T-helper 22 cell (primary cell): ENCODE measurements around the gene GFY.
"Not testable (repeated sequence)": the region's sequence is repeated elsewhere in the genome, so short reads cannot be mapped to it uniquely, and the experiment has no call there.

Experiments used
- DNase-seq: peaks from one replicate; pipeline ENCODE4 v3.0.0-alpha.2; 2020; ENCODE audit warnings: low read depth

GFY gene

GRCh38 chr19:49444100-49444700, 19.0 kb downstream of the GFY start:
- not testable (repeated sequence) for DNase-seq

DNA sequence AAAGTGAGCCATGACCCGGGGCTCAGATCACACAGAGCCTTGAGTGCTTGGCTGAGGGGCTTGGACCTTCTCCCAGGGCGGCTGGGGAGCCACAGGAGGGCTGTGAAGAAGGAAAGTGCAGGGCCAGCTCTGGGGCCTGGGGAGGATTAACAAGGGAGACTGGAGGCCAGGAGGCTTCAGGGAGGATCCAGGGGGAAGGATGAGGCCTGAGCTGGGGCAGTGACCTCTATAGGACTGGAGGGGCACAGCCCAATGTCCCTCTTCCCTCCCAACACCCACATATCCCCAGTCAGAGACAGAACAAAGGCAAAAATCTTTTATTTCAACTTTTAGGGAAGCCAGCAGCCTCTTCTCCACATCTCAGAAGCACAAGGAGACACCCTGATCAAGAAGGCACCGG, 20.8 kb downstream of the GFY start:
- no peak for DNase-seq

GRCh38 chr19:49447485-49448431, 22.6 kb downstream of the GFY start:
- DNase-seq, result no peak

DNA sequence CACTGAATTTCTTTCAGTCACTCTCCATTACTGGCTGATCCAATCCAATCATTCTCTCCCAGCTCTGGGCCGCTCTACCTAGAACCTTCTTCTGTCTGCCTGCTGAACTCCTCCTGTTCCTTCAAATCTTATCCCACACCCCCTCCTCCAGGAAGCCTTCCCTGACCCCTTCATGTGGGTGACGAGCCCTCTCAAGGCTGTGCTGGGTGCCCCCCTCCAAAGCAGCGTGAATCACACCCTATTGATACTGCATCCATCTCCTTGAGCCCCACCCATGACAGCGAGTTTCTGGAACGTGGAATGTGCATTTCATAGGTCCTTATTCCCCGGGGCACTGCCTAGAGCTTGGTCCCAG, 23.2 kb downstream of the GFY start:
- DNase-seq, result no peak

- no peak for DNase-seq
Observed at GRCh38 chr19:49450405-49450804, 25.2 kb downstream of the GFY start.

DNA sequence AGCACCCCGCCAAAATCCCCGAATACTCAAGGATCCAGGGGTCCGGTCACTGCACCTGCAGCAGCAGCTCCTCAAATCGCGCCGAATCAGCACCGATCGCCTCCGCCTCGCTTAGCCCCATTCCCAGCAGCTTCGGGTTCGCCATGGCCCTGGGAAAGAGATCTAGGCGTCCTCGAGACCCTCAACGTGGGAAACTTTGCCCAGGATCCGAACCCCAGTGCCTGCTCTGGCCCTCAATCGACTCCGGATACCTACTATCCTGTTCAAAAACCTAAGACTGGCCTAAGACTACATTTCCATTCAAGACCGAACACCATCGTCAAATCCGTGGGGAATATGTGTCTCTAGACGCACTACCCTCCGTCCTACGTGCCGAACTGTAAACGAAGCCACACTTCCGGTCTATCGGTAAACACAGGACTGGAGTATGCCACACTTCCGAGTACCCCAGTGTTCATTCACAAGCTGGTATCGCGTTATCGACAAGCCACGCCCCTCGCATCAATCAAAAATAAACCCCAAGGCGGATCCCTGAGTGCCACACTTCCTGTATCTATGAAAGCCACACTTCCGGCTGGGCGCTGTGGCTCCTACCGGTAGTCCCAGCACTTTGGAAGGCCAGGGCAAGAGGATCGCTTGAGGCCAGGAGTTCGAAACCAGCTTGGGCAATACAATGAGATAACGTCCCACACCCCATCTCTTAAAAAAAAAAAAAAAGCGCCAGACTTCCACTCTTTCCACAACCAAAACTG, 26.4 kb downstream of the GFY start, which contains the start of gene PIH1D1:
TSS of gene PIH1D1 (minus strand) at position 385 of the 752 bp plus-strand sequence. CDS start at position 145, 240 bp downstream.
- DNase-seq, result peak; percentile 90

GRCh38 chr19:49453013-49453756, 28.0 kb downstream of the GFY start, which contains the start of gene ALDH16A1:
TSS of gene ALDH16A1 (plus strand) at chr19:49453225. CDS start at chr19:49453332, 107 bp downstream.
- DNase-seq, result peak; percentile 95

DNA sequence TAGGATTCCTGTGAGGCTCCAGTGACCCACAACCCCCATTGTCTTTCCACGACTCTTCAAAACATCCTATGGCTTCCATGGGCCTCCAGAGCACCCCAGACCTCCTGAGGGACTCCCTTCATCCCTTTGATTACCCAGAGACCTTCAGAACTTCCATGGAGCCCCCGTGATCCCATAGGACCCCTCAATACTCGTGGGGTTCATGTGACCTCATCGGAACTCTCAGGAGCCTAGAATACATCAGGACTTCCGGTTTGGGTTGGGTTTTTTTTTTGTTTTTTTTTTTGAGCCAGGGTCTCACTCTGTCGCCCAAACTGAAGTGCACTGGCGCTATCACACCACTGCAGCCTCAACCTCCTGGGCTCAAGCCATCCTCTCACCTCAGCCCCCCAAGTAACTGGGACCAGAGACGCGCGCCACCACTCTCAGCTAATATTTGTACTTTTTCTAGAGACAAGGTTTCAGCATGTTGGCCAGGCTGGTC, 28.6 kb downstream of the GFY start:
- DNase-seq, result no peak

DNA sequence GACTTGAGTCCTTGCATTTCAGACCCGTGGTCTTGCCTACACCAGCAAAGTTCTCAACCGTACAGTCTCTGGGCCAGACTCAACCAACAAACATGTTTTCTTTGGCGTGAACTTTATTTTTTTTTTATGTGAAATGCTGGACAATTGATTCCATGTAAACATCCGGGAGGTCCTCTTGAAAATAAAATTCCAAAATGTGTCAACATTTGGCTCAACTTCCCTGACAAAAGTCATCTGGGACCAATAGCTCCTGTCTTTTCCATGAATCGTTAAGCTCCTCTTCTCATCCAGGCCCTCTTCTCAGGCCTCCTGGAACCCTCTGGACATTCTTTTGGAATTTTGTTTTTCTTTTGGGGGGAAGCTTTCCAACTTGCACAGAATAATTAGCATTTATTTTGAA, 30.6 kb downstream of the GFY start:
- DNase-seq, result no peak

- no peak for DNase-seq
Observed at GRCh38 chr19:49456326-49456725, 31.1 kb downstream of the GFY start.

GRCh38 chr19:49458567-49458903, 33.3 kb downstream of the GFY start:
- DNase-seq, result no peak

GRCh38 chr19:49459388-49459787, 34.2 kb downstream of the GFY start:
- no peak for DNase-seq

- DNase-seq, result not testable (repeated sequence)
Observed at GRCh38 chr19:49461130-49461529, 35.9 kb downstream of the GFY start.

DNA sequence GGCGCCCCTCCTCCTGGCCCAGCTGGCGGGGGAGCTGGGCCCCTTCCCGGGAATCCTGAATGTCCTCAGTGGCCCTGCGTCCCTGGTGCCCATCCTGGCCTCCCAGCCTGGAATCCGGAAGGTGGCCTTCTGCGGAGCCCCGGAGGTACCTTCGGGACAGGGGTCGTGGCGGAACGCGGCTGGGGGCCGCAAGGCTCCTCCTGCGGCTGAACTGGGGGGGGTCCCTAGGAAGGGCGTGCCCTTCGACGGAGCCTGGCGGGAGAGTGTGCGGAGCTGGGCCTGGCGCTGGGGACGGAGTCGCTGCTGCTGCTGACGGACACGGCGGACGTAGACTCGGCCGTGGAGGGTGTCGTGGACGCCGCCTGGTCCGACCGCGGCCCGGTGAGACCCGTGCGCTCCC, 36.5 kb downstream of the GFY start:
- no peak for DNase-seq

DNA sequence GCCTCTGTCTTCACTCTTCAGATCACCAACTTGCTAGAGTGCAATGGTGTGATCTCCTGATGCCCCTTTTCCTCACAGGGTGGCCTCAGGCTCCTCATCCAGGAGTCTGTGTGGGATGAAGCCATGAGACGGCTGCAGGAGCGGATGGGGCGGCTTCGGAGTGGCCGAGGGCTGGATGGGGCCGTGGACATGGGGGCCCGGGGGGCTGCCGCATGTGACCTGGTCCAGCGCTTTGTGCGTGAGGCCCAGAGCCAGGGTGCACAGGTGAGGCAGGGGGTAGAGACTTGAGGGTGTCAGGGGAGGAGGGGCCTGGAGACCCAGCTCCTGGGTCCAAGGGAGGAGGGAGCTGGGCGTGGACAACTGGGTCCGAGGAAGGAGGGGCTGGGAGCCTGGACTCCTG, 37.3 kb downstream of the GFY start:
- no peak for DNase-seq

GRCh38 chr19:49463960-49464740, 39.0 kb downstream of the GFY start:
- DNase-seq, result no peak

DNA sequence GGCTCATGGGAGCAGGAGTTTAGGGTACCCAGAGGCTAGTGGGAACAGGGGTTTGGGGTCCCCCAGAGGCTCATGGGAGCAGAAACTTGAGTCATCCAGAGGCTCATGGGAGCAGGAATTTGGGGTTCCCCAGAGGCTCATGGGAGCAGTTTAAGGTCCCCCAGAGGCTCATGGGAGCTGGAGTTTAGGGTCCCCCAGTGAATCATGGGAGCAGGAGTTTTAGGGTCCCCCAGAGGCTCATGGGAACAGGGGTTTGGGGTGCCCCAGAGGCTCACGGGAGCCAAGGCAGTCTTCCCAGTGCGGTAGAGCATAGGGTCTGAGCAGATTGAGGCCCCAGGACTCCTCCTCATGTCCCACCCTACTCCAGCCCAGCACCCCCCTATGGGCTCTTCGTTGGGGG, 40.2 kb downstream of the GFY start:
- DNase-seq, result no peak

GRCh38 chr19:49468199-49468598, 43.0 kb downstream of the GFY start:
- no peak for DNase-seq

- peak; percentile 94 for DNase-seq
Observed at GRCh38 chr19:49468746-49469447, 43.7 kb downstream of the GFY start.
